ENCODE data around the gene GPR142.

GRCh38 chr17:74389084-74389753, 21.9 kb downstream of the GPR142 start:
- TF ChIP-seq CREB1 (IDR thresholded peaks at IDR 0.05; ENCODE audit: low read depth) (no peak), RAD21 (IDR thresholded peaks at IDR 0.05; ENCODE audit: insufficient read depth, low read depth, low read length) (no peak), CEBPZ (IDR thresholded peaks at IDR 0.05; ENCODE audit: low read depth, low read length) (no peak)
- TF ChIP-seq, protein P1, sequence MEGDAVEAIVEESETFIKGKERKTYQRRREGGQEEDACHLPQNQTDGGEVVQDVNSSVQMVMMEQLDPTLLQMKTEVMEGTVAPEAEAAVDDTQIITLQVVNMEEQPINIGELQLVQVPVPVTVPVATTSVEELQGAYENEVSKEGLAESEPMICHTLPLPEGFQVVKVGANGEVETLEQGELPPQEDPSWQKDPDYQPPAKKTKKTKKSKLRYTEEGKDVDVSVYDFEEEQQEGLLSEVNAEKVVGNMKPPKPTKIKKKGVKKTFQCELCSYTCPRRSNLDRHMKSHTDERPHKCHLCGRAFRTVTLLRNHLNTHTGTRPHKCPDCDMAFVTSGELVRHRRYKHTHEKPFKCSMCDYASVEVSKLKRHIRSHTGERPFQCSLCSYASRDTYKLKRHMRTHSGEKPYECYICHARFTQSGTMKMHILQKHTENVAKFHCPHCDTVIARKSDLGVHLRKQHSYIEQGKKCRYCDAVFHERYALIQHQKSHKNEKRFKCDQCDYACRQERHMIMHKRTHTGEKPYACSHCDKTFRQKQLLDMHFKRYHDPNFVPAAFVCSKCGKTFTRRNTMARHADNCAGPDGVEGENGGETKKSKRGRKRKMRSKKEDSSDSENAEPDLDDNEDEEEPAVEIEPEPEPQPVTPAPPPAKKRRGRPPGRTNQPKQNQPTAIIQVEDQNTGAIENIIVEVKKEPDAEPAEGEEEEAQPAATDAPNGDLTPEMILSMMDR (IDR thresholded peaks at IDR 0.05 in 2 of 3, conservative IDR thresholded peaks at IDR 0.05 in 1 of 3; ENCODE audit: control insufficient read depth in 2 of 3, extremely low read depth in 1 of 3, insufficient read depth in 1 of 3, low read depth in 3 of 3, low read length in 3 of 3): no peak

Data from GM12878 (cell line).